GM12878 (cell line): ENCODE results near the gene MCOLN2.

Experiments used
- BCLAF1 ChIP-seq: fragments of 450-650 bp; IDR thresholded peaks from 2 replicates; pipeline ENCODE4 v1.6.1; 2017; ENCODE audit warnings: antibody characterized with exemption, mild to moderate bottlenecking, moderate library complexity
- HDAC2 ChIP-seq: fragments of 200-600 bp; sonication (generic); IDR thresholded peaks from 2 replicates; pipeline ENCODE4 v1.6.1; 2017

GRCh38 chr1:84956655-84957054 lies 40.3 kb downstream of the MCOLN2 start:
- no peak for TF ChIP-seq HDAC2
- TF ChIP-seq BCLAF1: no peak
